Lung (tissue), 12 donors: ENCODE results near the gene GPR25. TPM values are rescaled to one million over a fixed set of nuclear protein-coding genes. Genes with fewer than 3 reads are reported as not detected.

Experiments
- ATAC-seq: fragments of 200-7000 bp; cut with Tn5 transposase; one replicate; pipeline ENCODE4 v1.9.1; 2020; ENCODE audit warnings: moderate number of reproducible peaks; ENCODE audit not compliant: insufficient read depth, low FRiP score
- DNase-seq, 3 donors: peaks; one replicate each; pipeline ENCODE4 v3.0.0-alpha.2; 2013 to 2017
- H3K27ac ChIP-seq, 2 donors: one replicate each; pipeline ENCODE4 v1.5.1; 2013; ENCODE audit warnings: mild to moderate bottlenecking in 2 of 2, moderate library complexity in 2 of 2, control low read depth in 1 of 2, inconsistent platforms in 1 of 2, low read depth in 1 of 2, low read length in 1 of 2
- H3K27me3 ChIP-seq, 3 donors: one replicate each; pipeline ENCODE4 v1.5.1; 2013; ENCODE audit warnings: low read length in 2 of 3; ENCODE audit not compliant: control insufficient read depth in 3 of 3, insufficient read depth in 3 of 3
- H3K36me3 ChIP-seq, 4 donors: one replicate each; pipeline ENCODE4 v1.5.1; 2013; ENCODE audit warnings: low read length in 4 of 4, mild to moderate bottlenecking in 1 of 4, moderate library complexity in 1 of 4; ENCODE audit not compliant: control insufficient read depth in 4 of 4, insufficient read depth in 4 of 4
- H3K4me1 ChIP-seq, 5 donors: one replicate each; pipeline ENCODE4 v1.5.1; 2013; ENCODE audit warnings: low read length in 5 of 5, mild to moderate bottlenecking in 2 of 5, moderate library complexity in 1 of 5; ENCODE audit not compliant: control insufficient read depth in 5 of 5, insufficient read depth in 5 of 5
- H3K4me3 ChIP-seq: one replicate; pipeline ENCODE4 v1.5.1; 2013; ENCODE audit warnings: mild to moderate bottlenecking, control low read depth, moderate library complexity
- H3K9ac ChIP-seq, 2 donors: one replicate each; pipeline ENCODE4 v1.5.1; 2013; ENCODE audit warnings: low read length in 2 of 2, control low read depth in 1 of 2; ENCODE audit not compliant: insufficient read depth in 1 of 2
- H3K9me3 ChIP-seq, 4 donors: one replicate each; pipeline ENCODE4 v1.5.1; 2013; ENCODE audit warnings: low read length in 3 of 4, mild to moderate bottlenecking in 1 of 4, moderate library complexity in 1 of 4; ENCODE audit not compliant: control insufficient read depth in 4 of 4, insufficient read depth in 3 of 4
- CTCF ChIP-seq: IDR thresholded peaks from 2 replicates; pipeline ENCODE4 v1.5.1; 2012; ENCODE audit warnings: mild to moderate bottlenecking; ENCODE audit errors: control extremely low read depth, extremely low read depth
- WGBS, 2 donors: extraction: QIAGEN DNeasy Blood & Tissue Kit; methylation state at CpG; one replicate each; pipeline ENCODE4 v1.1.7; 2013; 5-methylcytosine and 5-hydroxymethylcytosine counted together
- polyA plus RNA-seq, 2 donors: library from polyadenylated mRNA; stranded (reverse); fragments of 200-250 nt; gene quantifications; one replicate each; pipeline ENCODE4 v1.2.1, GENCODE V29; 2013
- total RNA-seq, 2 donors: library from RNA; depleted of rRNA in 1 of 2; stranded (reverse); fragments of >200 nt in 1 of 2; gene quantifications; one replicate each; pipeline ENCODE4 v1.2.1, GENCODE V29; 2014 to 2021
- donor health status: control.
- donor health status: control.
- donor health status: Bipolar disorder and iron deficiency.
- donor health status: healthy.
- donor health status: DM: yes; HTN: yes; CAD: no.

GPR25 gene
- total and polyA plus RNA-seq, 4 donors = 0.16 to 1.0 (median 0.63) TPM

- H3K4me1 ChIP-seq = no peaks in the 10 kb centered on the region
- no peak overlapping the region for H3K27ac ChIP-seq
- H3K36me3 ChIP-seq = peaks cover 3 to 31% (median 21%) of the 10 kb centered on the region in 4 donors
- H3K4me3 ChIP-seq = no peak overlapping the region
- H3K9ac ChIP-seq = no peak overlapping the region
- TF ChIP-seq CTCF = no peak
- DNase-seq (no peak), ATAC-seq (no peak)
- H3K9me3 ChIP-seq = no peaks in the 10 kb centered on the region
- 64 to 92% methylated on average over 4 of the region's 4 CpGs for WGBS, 2 donors
- no peaks in the 10 kb centered on the region for H3K27me3 ChIP-seq
Observed at GRCh38 chr1:200845360-200845759, 27.4 kb upstream of the GPR25 start.

- WGBS, 2 donors = 91 to 94% methylated on average over 1 of the region's 1 CpG
- TF ChIP-seq CTCF = no peak
- Histone ChIP-seq H3K9ac (no peak overlapping the region), H3K27me3 (no peaks in the 10 kb centered on the region), H3K9me3 (no peaks in the 10 kb centered on the region), H3K27ac (no peak overlapping the region), H3K4me1 (no peaks in the 10 kb centered on the region), H3K36me3 (peaks cover 3 to 36% (median 24%) of the 10 kb centered on the region in 4 donors), H3K4me3 (no peak overlapping the region)
- DNase-seq (no peak), ATAC-seq (no peak)
Observed at GRCh38 chr1:200846398-200846797, 26.4 kb upstream of the GPR25 start.

- no peaks in the 10 kb centered on the region for H3K9me3 ChIP-seq
- DNase-seq (no peak), ATAC-seq (no peak)
- H3K4me3 ChIP-seq = no peak overlapping the region
- WGBS, 2 donors = 90 to 92% methylated on average over 6 of the region's 6 CpGs
- peaks cover 3 to 46% (median 28%) of the 10 kb centered on the region in 4 donors for H3K36me3 ChIP-seq
- no peaks in the 10 kb centered on the region for H3K4me1 ChIP-seq
- H3K9ac ChIP-seq = no peak overlapping the region
- H3K27ac ChIP-seq = no peak overlapping the region
- TF ChIP-seq CTCF = no peak
- H3K27me3 ChIP-seq = no peaks in the 10 kb centered on the region
Observed at GRCh38 chr1:200849430-200849829, 23.4 kb upstream of the GPR25 start.

- H3K36me3 ChIP-seq = peaks cover 2 to 46% (median 26%) of the 10 kb centered on the region in 4 donors
Observed at GRCh38 chr1:200850554-200850953, 22.2 kb upstream of the GPR25 start.

More at GRCh38 chr1:200850554-200850953, 22.2 kb upstream of the GPR25 start:
- no peak overlapping the region for H3K27ac ChIP-seq
- no peak overlapping the region for H3K9ac ChIP-seq
- no peaks in the 10 kb centered on the region for H3K27me3 ChIP-seq
- DNase-seq (no peak), ATAC-seq (no peak)
- no peak for TF ChIP-seq CTCF
- H3K4me3 ChIP-seq = no peak overlapping the region
- H3K9me3 ChIP-seq = no peaks in the 10 kb centered on the region
- no peaks in the 10 kb centered on the region for H3K4me1 ChIP-seq
